ENCODE measurements around the gene MAGOH. TPM values are rescaled to one million over a fixed set of nuclear protein-coding genes. Genes with fewer than 3 reads are reported as not detected.

MAGOH gene
- polyA plus RNA-seq, 3 donors: 22.9 to 70.8 (median 69.2) TPM

DNA sequence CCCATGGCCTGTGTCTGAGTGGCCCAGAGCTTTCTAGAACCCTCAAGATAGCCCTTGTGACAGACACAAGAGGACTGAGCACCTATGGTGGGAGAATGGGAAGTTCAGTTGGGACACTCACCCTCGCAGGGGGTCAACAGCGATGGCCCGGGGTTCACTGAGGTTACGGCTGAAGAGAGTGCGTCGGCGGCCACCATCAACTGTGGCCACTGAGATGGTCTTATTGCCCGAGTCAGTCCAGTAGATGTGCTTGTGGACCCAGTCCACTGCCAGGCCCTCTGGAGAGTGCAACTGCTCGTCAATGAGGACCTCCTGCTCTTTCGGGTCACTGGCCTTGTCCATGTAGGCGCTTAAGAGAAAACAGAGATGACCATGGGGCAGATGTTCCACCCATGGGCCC lies 25.7 kb upstream of the MAGOH start:
- Mint-ChIP-seq H3K27ac (peak overlapping the region in 1 of 7 donors; percentile 28), H3K36me3 (peaks cover 90 to 92% of the 10 kb centered on the region in 2 donors), H3K27me3 (ENCODE audit: low read depth in 3 of 3) (no peaks in the 10 kb centered on the region), H3K4me3 (no peak overlapping the region), H3K9me3 (no peaks in the 10 kb centered on the region), H3K4me1 (no peaks in the 10 kb centered on the region)
- Histone ChIP-seq H3K79me2 (ENCODE audit: insufficient read depth, low read length) (no peaks in the 10 kb centered on the region), H3K9ac (ENCODE audit: insufficient read depth, low read length, poor library complexity, severe bottlenecking) (no peak overlapping the region), H3K27me3 (ENCODE audit: control insufficient read depth in 2 of 2, insufficient read depth in 2 of 2, low read length in 2 of 2) (no peaks in the 10 kb centered on the region), H2AFZ (ENCODE audit: insufficient read depth, low read depth, low read length, poor library complexity, severe bottlenecking) (no peak overlapping the region), H3K9me3 (replicated peaks in 1 of 2; ENCODE audit: control insufficient read depth in 1 of 2, insufficient read depth in 1 of 2, low read length in 2 of 2) (no peaks in the 10 kb centered on the region), H3K27ac (ENCODE audit: low read depth in 1 of 2, low read length in 2 of 2) (no peak overlapping the region), H3K36me3 (replicated peaks in 1 of 2; ENCODE audit: control insufficient read depth in 1 of 2, insufficient read depth in 2 of 2, low read length in 2 of 2) (peaks cover 81 to 95% of the 10 kb centered on the region in 2 donors), H3K4me3 (replicated peaks in 1 of 3; ENCODE audit: low read depth in 2 of 3, low read length in 3 of 3) (no peak overlapping the region), H3K4me2 (replicated peaks; ENCODE audit: extremely low read depth, low read length, poor library complexity, severe bottlenecking) (no peak overlapping the region), H3K4me1 (ENCODE audit: control insufficient read depth in 1 of 2, insufficient read depth in 2 of 2, low read length in 2 of 2) (no peaks in the 10 kb centered on the region), H4K20me1 (ENCODE audit: insufficient read depth, low read length) (no peaks in the 10 kb centered on the region)
- TF ChIP-seq, protein P1, sequence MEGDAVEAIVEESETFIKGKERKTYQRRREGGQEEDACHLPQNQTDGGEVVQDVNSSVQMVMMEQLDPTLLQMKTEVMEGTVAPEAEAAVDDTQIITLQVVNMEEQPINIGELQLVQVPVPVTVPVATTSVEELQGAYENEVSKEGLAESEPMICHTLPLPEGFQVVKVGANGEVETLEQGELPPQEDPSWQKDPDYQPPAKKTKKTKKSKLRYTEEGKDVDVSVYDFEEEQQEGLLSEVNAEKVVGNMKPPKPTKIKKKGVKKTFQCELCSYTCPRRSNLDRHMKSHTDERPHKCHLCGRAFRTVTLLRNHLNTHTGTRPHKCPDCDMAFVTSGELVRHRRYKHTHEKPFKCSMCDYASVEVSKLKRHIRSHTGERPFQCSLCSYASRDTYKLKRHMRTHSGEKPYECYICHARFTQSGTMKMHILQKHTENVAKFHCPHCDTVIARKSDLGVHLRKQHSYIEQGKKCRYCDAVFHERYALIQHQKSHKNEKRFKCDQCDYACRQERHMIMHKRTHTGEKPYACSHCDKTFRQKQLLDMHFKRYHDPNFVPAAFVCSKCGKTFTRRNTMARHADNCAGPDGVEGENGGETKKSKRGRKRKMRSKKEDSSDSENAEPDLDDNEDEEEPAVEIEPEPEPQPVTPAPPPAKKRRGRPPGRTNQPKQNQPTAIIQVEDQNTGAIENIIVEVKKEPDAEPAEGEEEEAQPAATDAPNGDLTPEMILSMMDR (IDR thresholded peaks at IDR 0.05): no peak
- 97% methylated on average over 11 of the region's 11 CpGs for WGBS (ENCODE audit: insufficient coverage)
- no peak for DNase-seq
- intact Hi-C loops (cut with micrococcal nuclease): no loop called here

DNA sequence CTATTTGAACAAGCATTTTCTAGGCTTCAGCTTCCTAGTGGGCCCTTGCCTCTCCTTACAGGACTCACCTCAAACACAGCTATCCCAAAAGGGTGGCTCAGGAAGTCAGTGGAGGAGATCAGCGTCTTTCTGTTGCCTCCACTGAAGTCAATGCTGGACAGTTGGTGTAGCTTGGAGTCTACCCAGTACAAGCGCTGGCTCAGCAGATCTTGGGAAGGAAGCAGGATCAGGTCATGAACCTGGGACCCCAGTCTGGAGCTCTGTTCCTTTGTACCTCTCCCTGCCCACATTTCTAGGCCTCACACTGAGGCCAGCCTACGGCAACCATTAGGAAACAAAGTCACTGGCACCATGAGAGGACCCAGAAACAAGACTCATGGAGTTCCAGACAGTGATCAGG lies 23.7 kb upstream of the MAGOH start:
- Histone ChIP-seq H3K9ac (ENCODE audit: insufficient read depth, low read length, poor library complexity, severe bottlenecking) (no peak overlapping the region), H3K9me3 (replicated peaks in 1 of 2; ENCODE audit: control insufficient read depth in 1 of 2, insufficient read depth in 1 of 2, low read length in 2 of 2) (no peaks in the 10 kb centered on the region), H3K4me1 (ENCODE audit: control insufficient read depth in 1 of 2, insufficient read depth in 2 of 2, low read length in 2 of 2) (no peaks in the 10 kb centered on the region), H3K27me3 (ENCODE audit: control insufficient read depth in 2 of 2, insufficient read depth in 2 of 2, low read length in 2 of 2) (no peaks in the 10 kb centered on the region), H2AFZ (ENCODE audit: insufficient read depth, low read depth, low read length, poor library complexity, severe bottlenecking) (no peak overlapping the region), H3K27ac (ENCODE audit: low read depth in 1 of 2, low read length in 2 of 2) (no peak overlapping the region), H3K4me3 (replicated peaks in 1 of 3; ENCODE audit: low read depth in 2 of 3, low read length in 3 of 3) (no peak overlapping the region), H4K20me1 (ENCODE audit: insufficient read depth, low read length) (no peaks in the 10 kb centered on the region), H3K4me2 (replicated peaks; ENCODE audit: extremely low read depth, low read length, poor library complexity, severe bottlenecking) (no peak overlapping the region), H3K79me2 (ENCODE audit: insufficient read depth, low read length) (no peaks in the 10 kb centered on the region), H3K36me3 (replicated peaks in 1 of 2; ENCODE audit: control insufficient read depth in 1 of 2, insufficient read depth in 2 of 2, low read length in 2 of 2) (peaks cover 87 to 100% of the 10 kb centered on the region in 2 donors)
- Mint-ChIP-seq H3K4me3 (no peak overlapping the region), H3K4me1 (no peaks in the 10 kb centered on the region), H3K36me3 (peaks cover 93 to 96% of the 10 kb centered on the region in 2 donors), H3K27ac (no peak overlapping the region), H3K9me3 (no peaks in the 10 kb centered on the region), H3K27me3 (ENCODE audit: low read depth in 3 of 3) (no peaks in the 10 kb centered on the region)
- TF ChIP-seq, protein P1 (IDR thresholded peaks at IDR 0.05): no peak
- intact Hi-C loops (cut with micrococcal nuclease): no loop called here
- 100% methylated on average over 2 of the region's 3 CpGs for WGBS (ENCODE audit: insufficient coverage)
- DNase-seq: no peak
